Stimulated activated CD4-positive, alpha-beta T cell treated with anti-CD3 and anti-CD28 coated beads, Interleukin-4, amount 100 ng/mL, for 4 hours (primary cell): Measurements from ENCODE around the gene ARMC12.
A peak's percentile ranks its signal among the peaks of the same experiment; 100 is the strongest.
"Not testable (repeated sequence)": the region's sequence is repeated elsewhere in the genome, so short reads cannot be mapped to it uniquely, and the experiment has no call there.

Source experiments
- DNase-seq, 2 experiments: peaks; one replicate each; pipeline ENCODE4 v3.0.0-alpha.2; 2020

ARMC12 gene

DNA sequence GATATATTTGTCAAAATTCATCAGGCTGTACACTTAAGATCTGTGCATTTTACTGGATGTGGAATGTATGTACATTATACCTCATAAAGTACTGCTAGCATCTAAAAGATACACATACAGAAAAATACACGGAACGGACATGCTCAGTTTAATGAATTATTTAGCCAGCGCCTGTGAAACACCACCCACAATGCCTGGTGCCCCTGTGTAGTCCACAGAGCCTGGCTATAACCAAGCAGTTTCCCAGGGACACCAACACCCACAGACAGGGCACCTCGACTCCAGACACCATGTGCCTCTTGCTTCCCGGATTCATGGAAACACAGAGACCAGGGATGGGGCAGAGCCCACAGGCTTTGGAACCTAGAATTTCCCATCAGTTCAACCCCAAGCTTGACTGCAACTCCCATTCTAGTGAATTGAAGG lies 17.4 kb upstream of the ARMC12 start:
- DNase-seq: no peak

DNA sequence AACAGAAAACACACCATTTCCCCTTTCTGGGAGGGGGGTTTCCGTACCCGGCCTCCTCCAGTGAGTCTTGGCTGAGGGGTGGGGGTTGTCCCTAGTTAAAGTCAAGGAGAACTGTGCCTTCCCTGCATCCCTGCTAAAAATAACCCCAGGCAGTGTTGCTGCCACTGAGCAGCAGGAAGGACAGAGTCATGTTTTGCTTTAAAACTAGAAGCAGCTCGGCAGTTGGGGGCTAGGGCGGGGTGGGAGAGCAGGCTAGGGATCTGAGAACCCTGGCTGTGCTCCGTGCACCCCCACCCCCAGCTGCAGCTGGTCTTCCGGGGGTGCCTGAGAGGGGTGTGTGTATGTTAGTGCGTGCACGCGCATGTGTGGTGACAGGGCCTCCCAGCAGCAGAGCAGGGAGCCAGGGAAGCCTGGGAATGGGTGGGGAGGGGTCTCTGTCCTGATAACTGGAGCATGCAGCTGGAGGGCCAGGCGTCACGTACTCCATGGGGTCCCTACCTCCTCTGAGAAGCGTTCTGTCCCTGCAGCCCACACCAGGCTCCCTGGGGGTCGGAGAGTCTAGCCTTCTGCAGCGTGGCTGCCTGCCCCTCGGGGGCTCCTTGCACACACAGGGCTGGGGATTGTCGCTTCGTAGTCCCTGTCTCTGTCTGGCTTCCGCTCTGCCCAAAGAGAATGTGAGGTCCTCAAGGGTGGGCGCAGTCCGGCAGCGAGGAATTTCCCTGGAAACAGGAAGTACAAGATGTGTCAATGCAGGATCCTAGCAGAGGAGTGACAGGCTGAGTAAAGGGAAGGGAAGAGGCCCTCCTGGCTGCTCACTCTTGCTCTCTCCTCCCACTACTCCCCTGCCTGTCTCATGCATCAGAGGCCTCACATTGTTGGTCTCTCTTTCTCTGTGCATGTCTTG lies 16.8 kb upstream of the ARMC12 start:
- DNase-seq: no peak

DNA sequence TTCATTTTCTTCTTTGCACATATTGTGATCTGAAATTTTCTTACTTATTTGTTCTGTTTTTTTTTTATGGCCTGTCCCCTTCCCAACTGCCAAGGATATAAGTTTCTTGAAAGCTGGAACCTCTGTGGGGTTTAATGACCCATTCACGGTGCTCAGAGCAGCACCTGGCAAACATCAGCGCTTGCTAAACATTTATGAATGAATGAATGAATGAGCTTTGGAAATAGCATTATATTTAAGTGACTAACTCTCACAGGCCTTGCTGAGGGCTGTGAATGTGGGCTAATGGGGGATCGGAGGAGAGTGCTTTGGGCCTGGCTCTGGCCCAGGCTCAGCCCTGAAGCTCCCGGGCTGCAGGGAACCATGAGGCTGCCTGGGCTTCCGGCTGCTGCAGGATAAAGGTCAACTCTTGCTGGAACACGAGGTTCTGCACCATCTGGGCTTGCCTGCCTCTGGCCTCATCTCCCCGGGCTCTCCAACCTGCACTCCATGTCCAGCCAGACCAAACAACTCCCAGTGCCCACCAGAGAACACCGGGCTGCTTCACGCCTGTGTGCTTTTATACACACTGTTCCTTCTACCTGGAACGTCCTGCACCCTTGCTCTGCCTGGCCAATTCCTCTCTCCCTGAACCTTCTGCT lies 14.6 kb upstream of the ARMC12 start:
- no peak for DNase-seq

DNA sequence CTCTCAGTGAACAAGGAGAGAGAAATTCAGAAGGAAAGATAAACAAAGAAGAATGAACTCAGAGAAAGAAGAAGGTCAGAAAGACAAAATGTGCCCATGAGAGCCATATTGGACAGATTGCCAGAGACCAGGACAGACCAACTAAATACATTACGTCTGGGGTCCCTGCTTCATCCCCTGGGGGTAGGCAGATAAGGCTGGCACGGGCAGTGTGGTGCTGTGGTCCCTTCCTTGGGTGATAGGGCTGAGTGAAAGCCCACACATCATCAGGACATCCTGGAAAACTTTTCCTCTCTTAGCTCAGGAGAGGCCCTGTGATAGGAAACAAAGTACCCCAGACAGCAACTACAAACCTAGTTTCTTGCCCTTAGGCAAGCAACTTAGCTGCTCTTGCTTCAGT lies 13.2 kb upstream of the ARMC12 start:
- no peak for DNase-seq

DNA sequence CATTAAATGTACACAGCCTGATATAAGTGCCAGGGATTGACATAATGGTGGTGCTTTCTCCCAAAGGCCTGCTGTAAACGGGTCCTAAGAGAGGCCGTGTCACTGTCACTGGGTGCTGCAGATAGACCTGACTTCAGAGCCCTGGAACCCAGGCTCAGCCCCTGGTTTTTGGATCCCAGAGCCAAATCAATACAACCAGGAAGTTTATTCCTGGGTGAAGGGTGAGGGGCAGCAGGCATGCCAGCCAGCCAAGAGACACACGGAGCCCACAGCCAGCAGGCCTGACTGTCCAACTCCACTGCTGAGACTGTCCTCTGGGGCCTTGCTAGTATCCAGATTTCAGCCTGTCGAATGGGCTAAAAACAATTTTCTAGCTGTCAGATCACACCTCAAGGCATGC lies 12.8 kb upstream of the ARMC12 start:
- DNase-seq: no peak

DNA sequence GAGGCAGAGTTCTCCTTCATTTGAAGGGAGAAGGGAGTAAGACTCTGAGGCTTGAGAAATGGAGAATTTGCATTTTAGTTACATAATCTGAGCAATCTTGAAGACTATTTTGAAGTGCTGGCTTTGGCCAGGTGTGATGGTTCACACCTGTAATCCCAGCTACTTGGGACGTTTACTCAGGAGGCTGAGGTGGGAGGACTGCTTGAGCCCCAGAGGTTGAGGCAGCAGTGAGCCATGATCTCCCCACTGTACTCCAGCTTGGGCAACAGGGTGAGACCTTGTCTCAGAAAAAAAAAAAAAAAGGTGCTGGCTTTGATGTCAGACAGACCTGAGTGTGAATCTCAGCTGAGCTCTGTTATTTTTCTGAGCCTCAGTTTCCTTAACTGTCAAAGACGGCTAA lies 12.4 kb upstream of the ARMC12 start:
- DNase-seq: no peak

DNA sequence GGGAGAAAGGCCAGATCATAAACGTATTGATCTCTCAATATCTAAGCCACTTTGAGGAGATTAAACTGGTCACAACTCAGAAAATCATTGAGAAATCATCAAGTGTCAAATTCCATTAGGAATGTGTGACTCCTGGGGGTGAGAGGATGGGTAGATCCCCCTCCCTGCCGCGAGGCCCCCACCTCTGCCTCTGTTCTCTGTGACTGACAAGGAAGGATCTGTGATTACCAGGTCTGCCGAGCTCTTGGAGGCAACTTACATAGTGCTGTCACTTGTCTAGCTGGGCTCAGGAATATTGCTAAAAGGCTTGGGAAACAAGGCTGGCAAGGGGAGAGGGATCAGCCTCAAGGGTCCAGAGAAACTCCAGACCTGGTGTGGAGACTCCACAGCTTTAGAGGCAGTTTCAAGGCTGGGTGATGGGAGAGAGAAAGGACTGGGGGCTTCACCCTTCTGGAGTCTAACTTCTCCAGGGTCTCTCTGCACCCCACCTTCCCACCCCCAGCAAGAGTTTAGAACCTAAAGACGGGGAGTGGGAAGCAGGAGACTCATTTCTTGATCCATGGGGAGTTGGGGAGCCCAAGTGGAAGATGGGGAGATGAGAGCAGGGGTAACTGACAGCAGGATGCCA lies 11.6 kb upstream of the ARMC12 start:
- no peak for DNase-seq

DNA sequence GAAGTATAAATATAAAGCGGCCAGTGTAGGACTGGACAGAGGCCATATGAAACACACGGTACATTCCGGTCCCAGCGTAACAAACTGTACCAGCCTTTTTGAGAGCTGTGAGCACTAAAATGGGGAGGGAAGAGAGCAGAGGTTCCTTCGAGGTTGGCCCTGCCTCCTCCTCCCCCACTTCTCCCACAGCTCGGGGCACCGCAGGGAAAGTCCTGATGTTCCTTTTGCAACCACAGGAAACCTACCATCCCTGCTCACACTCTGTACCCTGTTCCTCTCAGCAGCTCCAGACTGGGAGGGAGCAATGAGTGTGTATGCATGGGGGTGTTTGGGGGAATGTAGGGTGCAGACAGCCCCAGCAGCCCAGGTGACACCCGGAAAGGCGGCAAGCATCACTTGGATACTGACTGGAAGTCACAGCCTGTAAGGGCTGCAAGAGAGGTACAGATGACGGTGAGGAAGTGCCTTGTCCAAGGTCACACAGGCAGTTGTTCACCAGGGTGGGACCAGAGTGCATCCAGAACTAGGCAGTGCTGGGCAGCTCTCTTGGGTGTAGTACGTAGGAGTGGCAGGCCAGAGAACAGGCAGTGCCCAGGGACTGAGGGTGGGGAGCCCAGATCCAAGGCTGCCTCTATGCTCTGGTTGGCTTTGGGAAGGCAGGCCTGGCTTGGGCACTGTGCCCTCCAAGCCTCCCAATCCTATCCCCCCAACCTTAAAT lies 11.0 kb upstream of the ARMC12 start:
- no peak for DNase-seq

DNA sequence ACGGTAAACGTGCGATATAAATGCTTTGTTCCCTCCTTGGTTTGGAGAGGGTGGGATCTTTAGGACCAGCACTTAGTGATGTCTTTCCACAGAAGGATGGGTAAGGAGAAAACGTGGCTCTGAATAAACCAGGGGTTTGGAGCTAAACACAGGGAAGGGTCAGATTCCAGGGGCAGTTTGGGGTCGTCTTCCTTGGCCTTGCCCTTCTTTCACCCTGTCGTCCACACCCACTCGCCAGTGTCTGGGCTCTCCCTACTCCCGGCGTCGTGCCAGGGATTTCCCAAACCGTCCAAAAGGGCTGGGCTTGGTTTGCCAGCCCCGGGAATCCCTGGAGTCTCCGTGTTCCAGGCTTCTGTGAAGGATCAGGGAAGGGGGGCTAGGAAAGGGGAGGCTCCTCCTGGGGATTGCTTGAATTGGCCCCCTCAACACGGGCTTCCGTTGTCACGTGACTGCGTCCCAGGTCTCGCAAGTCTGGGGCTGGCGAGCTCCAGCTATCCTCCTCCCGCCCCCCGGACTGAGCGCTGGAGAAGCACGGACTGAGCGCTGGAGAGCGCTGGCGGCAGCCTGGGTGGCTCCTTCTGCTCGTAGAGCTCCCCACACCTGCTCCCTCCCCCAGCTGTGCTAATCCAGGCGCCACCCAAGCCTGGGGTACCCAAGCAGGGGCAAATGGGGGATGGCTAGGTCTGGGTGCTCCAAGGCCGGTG lies 9.4 kb upstream of the ARMC12 start:
- DNase-seq: no peak

DNA sequence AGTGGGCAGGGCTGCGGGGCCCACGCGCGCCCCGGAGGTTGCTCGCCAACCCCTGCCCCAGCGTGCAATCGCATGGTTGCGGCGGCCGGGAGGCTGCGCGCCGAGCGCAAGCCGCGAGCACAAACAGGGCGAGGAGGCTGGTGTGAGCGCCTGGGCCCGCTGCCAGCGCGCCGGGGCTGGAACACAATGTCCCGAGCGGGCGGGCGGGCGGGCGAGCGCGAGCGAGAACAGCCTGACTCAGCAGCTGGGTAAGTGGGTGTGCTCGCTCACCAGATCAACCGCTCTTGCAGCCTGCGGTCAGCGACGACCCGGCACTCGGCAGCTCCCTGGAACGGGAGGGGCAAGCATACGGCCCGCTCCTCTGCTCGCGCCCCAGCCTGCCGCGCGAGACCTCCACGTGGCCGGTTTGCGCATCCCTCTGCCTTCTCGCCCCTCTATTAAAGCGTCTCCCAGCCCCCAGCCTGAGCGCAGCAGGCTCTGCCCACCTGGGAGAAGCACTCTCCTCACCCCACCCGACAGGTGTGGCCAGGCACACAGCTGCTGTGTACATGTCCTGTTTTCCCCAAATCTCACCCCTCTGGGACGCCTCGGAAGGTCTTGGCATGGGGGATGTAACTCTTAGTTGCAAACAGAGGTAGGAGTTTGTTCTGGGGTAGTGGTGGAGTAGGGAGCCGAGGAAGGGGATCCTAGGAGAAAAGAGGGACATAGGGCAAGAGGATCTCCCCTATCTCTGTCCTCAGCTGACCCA lies 8.7 kb upstream of the ARMC12 start:
- DNase-seq: peak; percentile 73 to 86

DNA sequence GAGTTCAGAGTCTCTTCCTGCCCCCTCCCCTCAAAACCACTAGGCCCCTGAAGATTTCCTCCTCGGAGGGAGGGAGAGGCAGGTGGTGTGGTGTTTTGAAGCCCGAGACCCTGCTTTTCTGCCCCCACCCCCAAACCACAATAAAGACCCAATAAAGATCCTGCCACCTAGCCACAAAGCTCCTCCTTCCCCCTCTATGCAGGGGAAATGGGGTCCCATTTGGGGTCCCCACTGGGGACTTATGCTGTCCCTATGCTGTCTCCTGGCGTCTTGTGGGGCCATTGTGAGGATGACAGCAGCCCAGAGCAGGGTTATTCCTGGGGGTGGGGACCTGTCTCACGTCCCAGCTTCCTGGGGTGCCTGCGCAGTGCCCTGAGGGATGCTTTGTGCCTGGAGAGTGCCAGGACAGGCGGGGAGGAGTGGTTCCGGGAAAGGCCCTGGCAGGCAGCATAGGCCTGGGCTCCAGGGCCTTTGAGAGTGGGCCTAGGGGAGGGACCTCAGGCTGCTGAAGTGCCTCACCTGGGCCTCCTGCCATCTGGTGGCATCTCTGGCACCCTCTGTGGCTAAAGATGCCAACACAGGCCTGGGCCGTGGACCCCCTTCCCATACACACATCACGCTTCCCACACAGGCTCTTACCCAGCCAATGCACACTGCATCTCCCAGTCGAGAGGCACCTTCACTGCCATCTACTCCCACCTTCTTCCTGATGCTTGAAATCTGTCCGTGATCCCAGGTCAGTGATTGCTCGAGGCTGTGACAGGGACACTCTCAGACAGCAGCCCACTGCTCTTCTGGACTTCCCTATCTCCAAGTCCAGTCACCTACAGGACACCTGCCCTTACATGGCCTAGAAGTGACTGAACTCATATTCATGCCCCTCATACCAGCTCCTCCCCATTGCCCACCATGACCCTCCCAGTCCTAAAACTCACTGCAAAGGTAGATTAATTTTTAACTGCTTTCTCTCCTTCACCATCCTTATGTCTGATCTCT lies 7.9 kb upstream of the ARMC12 start:
- DNase-seq: peak in 1 of 2 experiments; percentile 32

DNA sequence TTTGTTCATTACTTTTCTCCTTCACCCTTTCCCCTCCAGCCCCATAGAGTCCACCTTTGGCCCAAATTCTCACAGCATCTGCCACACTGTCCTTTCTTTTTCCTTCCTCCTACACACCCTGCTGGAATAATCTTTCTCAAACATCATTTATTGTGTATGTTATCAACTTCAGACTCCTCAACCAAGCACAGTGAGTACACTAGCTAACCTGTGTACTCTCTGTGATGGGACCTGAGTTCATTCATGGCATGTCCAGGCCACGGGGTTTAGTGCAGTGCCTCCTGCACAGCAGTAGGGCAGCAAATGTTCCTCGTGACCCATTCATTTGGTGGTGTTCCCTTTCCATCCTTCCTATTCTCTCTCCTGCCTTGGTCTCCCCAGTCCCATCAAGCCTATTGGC lies 7.1 kb upstream of the ARMC12 start:
- no peak for DNase-seq

DNA sequence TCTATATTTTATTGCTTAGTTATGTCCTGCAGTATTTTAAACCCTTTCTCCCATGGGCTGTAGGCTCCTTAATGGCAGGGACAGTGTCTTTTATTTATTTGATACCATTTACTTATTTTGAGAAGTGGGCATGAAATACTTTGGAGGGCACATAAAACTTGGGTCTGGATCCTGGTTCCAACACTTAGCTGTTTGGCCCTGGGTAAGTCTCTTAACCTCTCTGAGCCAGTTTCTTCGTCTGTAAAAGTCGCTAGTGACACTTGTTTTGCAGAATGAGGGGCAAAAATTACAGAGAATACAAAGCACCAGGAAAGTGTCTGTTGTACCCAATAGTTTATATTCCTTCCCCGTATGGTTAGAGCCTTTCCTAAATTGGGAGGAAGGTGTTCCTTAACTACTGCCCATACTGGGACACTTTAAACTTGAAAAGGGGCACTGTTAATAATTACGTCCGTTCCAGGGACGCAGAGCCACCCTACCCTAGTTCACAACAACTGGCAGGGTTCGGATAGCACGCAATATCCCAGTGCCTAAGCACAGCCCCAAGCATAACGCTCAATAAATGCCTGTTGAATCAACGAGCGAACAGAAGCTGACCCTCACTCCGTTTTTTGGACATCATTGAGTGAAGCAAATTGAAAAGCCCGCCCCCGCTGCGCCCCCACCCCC lies 6.0 kb upstream of the ARMC12 start:
- no peak for DNase-seq

DNA sequence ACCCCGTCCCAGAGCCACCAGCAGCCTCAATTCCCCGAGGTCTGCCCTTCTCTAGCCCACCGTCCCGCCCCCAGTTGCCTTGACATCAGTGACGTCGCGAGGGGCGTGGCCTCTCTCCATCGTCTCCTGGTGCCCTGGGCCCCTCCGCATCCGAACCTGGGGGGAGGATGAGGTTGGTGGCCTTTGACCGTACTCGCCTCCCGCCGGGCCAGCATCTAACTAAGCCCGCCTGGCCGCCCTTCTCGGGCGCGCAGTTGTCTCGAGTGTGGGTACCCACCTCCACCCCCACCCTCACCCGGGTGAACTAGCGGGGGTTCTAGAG lies 5.5 kb upstream of the ARMC12 start:
- peak; percentile 90 for DNase-seq

DNA sequence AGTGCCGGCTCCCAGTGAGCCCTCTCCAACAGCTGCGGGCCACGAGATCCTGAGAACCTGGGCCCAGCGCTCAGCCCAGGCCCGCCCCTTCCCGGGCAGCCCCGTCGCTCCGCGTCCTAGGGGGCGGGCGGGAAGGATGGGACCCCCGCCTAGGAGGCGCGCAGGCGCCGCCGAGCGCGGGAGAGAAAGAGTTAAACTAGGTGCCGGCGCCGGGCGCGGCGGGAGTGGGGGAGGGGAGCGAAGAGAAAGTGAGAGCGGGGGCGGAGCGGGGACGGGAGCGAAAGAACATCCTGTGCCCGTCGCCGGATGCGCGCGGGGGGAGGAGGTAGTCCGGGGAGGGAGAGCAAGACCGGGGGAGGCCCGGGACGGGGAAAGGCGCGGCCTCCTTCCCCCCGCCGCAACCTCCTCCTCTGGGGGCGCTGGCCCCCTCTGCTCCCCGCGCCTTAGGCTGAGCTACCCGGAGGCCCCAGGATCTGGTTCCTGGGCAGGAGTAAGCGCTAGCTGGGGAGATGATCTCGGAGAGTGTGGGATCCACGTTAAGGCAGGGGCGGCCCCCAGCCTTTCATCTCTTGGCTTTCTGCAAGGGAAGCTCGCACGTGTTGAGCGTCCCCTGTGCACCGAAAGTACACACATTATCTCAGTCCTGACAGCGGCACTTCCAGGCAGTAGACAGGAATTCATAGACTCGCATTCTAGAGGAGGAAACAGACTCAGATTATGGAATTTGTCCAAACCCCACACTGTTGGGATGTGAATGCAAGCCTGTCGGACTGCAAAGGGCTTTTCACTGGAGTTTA lies 4.9 kb upstream of the ARMC12 start:
- peak; percentile 91 to 95 for DNase-seq

DNA sequence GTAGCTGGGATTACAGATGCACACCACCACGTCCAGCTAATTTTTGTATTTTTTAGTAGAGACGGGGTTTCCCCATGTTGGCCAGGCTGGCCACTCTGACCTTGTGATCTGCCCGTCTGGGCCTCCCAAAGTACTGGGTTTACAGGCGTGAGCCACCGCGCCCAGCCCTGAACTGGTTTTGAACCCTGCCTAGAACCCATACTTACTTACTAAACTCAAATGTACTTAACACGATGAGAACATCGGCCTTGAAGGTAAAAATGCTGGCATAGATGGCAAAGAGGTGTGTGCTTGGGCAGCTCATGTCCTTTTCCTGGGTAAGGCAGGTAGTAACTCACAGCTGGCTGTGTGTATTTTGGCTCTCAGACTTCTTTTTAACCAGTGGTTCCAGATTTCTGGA lies 3.2 kb upstream of the ARMC12 start:
- DNase-seq: no peak

DNA sequence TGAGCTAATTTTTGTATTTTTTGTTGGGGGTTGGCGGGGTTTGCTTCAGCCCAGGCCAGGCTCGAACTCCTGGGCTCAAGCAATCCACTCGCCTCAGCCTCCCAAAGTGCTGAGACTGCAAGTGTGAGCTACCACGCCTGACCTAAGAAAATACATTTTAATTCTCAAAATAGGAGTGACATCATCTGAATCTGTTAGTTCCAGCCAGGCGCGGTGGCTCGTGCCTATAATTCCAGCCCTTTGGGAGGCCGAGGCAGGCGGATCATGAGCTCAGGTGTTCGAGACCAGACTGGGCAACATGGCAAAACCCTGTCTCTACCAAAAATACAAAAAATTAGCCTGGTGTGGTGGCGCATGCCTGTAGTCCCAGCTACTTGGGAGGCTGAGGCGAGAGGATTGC lies 2.5 kb upstream of the ARMC12 start:
- not testable (repeated sequence) for DNase-seq

DNA sequence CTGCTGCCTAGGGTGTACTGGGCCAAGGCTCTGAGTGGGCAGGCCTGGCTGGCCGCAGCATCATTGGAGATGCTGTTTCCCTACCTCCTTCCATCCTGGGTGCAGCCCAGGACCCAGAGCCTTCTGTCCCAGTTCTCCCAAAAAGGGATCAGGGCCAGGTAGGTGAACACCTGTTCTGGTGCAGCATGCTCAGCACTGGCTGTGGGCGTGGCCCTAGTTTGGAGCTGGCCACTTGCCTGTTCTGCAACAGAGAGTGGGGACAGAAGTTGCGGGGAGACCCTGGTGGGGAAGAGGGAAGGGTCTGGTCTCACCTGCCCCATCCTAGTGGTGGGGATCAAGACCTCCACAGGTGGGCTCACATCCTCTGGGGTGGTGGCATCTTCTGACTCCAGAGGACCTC lies 1.4 kb upstream of the ARMC12 start:
- no peak for DNase-seq

DNA sequence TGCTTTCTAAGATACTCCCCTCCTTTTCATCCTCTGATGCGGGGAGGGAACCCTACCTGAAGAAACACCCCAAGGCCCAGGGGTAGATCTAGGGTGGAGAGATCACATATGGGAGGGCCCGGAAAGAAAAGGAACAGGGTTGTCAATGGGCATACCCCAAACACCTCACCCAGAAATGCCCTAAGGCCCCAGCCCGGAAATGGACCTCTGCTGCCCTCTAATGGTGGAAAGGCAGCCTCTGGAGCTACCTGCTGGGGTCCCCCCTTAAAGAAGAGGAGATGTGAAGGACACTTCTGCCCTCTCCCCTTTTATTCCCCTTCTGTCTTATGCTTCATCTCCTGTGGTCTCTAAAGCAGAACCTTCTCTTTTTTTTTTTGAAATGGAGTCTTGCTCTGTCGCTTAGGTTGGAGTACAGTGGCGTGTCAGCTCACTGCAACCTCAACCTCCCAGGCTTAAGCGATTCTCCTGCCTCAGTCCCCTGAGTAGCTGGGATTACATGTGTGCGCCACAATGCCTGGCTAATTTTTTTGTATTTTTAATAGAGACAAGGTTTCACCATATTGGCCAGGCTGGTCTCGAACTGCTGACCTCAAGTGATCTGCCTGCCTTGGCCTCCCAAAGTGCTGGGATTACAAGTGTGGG lies 458 bp upstream of the ARMC12 start:
- peak; percentile 78 for DNase-seq
